ENCODE measurements around the gene RBM17.

GRCh38 chr10:6135589-6136168 is 46.8 kb downstream of the RBM17 start:
- TF ChIP-seq CTCF (IDR thresholded peaks at IDR 0.05) (no peak), SIN3A (IDR thresholded peaks at IDR 0.05; ENCODE audit: borderline replicate concordance, insufficient read depth, low read depth, low read length) (no peak), POLR2AphosphoS5 (IDR thresholded peaks at IDR 0.05; ENCODE audit: low read depth, low read length) (no peak)

All from Panc1 (cell line).